Activated CD8-positive, alpha-beta T cell treated with anti-CD3 and anti-CD28 coated beads, Interleukin-2, amount 10 ng/mL, durations not matched to agents 7 days and 5 days (primary cell): ENCODE measurements around the gene APBB2. TPM values are rescaled to one million over a fixed set of nuclear protein-coding genes. Genes with fewer than 3 reads are reported as not detected.

Experiments used
- ATAC-seq: fragments of 150-1000 bp; cut with Tn5 transposase; one replicate; pipeline ENCODE4 v1.10.0; 2021; ENCODE audit warnings: moderate library complexity
- CTCF ChIA-PET: fragments of 350-600 bp; sonication (Branson Sonifier 250); formaldehyde crosslinking; loops from one replicate; lab custom pipeline; 2021; ENCODE audit warnings: antibody characterized with exemption; lab: Charles Lee
- POLR2A ChIA-PET: fragments of 350-600 bp; sonication (Branson Sonifier 250); formaldehyde crosslinking; loops from one replicate; lab custom pipeline; 2021; ENCODE audit warnings: antibody characterized with exemption; lab: Charles Lee
- DNase-seq: peaks from one replicate; pipeline ENCODE4 v3.0.0-alpha.2; 2020
- H3K27ac Mint-ChIP-seq: one replicate; pipeline ENCODE4 v1.8.0; 2021; ENCODE audit warnings: mild to moderate bottlenecking, mixed read lengths
- H3K27me3 Mint-ChIP-seq: one replicate; pipeline ENCODE4 v1.8.0; 2021; ENCODE audit warnings: low read depth, mixed read lengths
- H3K36me3 Mint-ChIP-seq: one replicate; pipeline ENCODE4 v1.8.0; 2021; ENCODE audit warnings: low read depth, mixed read lengths
- H3K4me1 Mint-ChIP-seq: one replicate; pipeline ENCODE4 v1.8.0; 2021; ENCODE audit warnings: low read depth, mixed read lengths
- H3K4me3 Mint-ChIP-seq: one replicate; pipeline ENCODE4 v1.8.0; 2021; ENCODE audit warnings: mild to moderate bottlenecking, mixed read lengths
- H3K9me3 Mint-ChIP-seq: one replicate; pipeline ENCODE4 v1.8.0; 2022; ENCODE audit warnings: mixed read lengths; ENCODE audit not compliant: insufficient read depth
- total RNA-seq, 2 experiments: library from RNA; stranded (reverse); gene quantifications; one replicate each; pipeline ENCODE4 v1.2.3, GENCODE V29; 2021

APBB2 gene
- total RNA-seq, 2 experiments from 2014 or later, result 0.53 to 0.57 TPM

GRCh38 chr4:40881851-40882250 is 332.5 kb downstream of the APBB2 start:
- ChIA-PET POLR2A (no interaction called here), CTCF (interaction anchor here (2.6 kb wide), 1 partner anchor 15 kb away, joined by 16 read pairs; no protein-coding TSS in a partner anchor)
- Mint-ChIP-seq H3K4me1 (no peaks in the 10 kb centered on the region), H3K36me3 (no peaks in the 10 kb centered on the region), H3K27ac (no peak overlapping the region), H3K9me3 (no peaks in the 10 kb centered on the region), H3K4me3 (no peak overlapping the region), H3K27me3 (peaks cover 29% of the 10 kb centered on the region)
- no peak for DNase-seq
- ATAC-seq, result no peak

GRCh38 chr4:40881096-40881495 is 333.2 kb downstream of the APBB2 start:
- Mint-ChIP-seq H3K27ac (no peak overlapping the region), H3K4me3 (no peak overlapping the region), H3K9me3 (no peaks in the 10 kb centered on the region), H3K27me3 (peaks cover 28% of the 10 kb centered on the region), H3K36me3 (no peaks in the 10 kb centered on the region), H3K4me1 (peaks cover 3% of the 10 kb centered on the region)
- DNase-seq, result no peak
- ChIA-PET POLR2A (no interaction called here), CTCF (no interaction called here)
- ATAC-seq, result no peak

GRCh38 chr4:40878548-40879055 is 335.7 kb downstream of the APBB2 start:
- ChIA-PET CTCF (interaction anchor here (0.6 kb wide), 1 partner anchor 37 kb away, joined by 3 read pairs; no protein-coding TSS in a partner anchor), POLR2A (no interaction called here)
- Mint-ChIP-seq H3K27me3 (peaks cover 25% of the 10 kb centered on the region), H3K4me1 (peaks cover 6% of the 10 kb centered on the region), H3K27ac (no peak overlapping the region), H3K36me3 (no peaks in the 10 kb centered on the region), H3K4me3 (no peak overlapping the region), H3K9me3 (no peaks in the 10 kb centered on the region)
- no peak for DNase-seq
- no peak for ATAC-seq

GRCh38 chr4:40877081-40877480 is 337.3 kb downstream of the APBB2 start:
- Mint-ChIP-seq H3K4me1 (peaks cover 6% of the 10 kb centered on the region), H3K4me3 (no peak overlapping the region), H3K27me3 (peaks cover 24% of the 10 kb centered on the region), H3K27ac (no peak overlapping the region), H3K9me3 (no peaks in the 10 kb centered on the region), H3K36me3 (no peaks in the 10 kb centered on the region)
- ChIA-PET CTCF (no interaction called here), POLR2A (no interaction called here)
- DNase-seq, result no peak
- no peak for ATAC-seq

- H3K4me1 Mint-ChIP-seq, result peaks cover 6% of the 10 kb centered on the region
- no peaks in the 10 kb centered on the region for H3K9me3 Mint-ChIP-seq
- no peaks in the 10 kb centered on the region for H3K36me3 Mint-ChIP-seq
- ChIA-PET POLR2A (no interaction called here), CTCF (interaction anchor here (1.5 kb wide), 1 partner anchor 22 kb away, joined by 6 read pairs; no protein-coding TSS in a partner anchor)
- DNase-seq (no peak), ATAC-seq (no peak)
- peaks cover 20% of the 10 kb centered on the region for H3K27me3 Mint-ChIP-seq
- no peak overlapping the region for H3K27ac Mint-ChIP-seq
- no peak overlapping the region for H3K4me3 Mint-ChIP-seq
Observed at GRCh38 chr4:40875507-40876150, 338.7 kb downstream of the APBB2 start.

GRCh38 chr4:40874901-40875300 is 339.4 kb downstream of the APBB2 start:
- peaks cover 17% of the 10 kb centered on the region for H3K27me3 Mint-ChIP-seq
- ChIA-PET CTCF (interaction anchor here (1.5 kb wide), 1 partner anchor 23 kb away, joined by 6 read pairs; no protein-coding TSS in a partner anchor), POLR2A (no interaction called here)
- H3K4me3 Mint-ChIP-seq, result no peak overlapping the region
- no peaks in the 10 kb centered on the region for H3K36me3 Mint-ChIP-seq
- no peak overlapping the region for H3K27ac Mint-ChIP-seq
- peaks cover 6% of the 10 kb centered on the region for H3K4me1 Mint-ChIP-seq
- ATAC-seq (no peak), DNase-seq (no peak)
- H3K9me3 Mint-ChIP-seq, result no peaks in the 10 kb centered on the region

- no peak for DNase-seq
- no peak overlapping the region for H3K4me3 Mint-ChIP-seq
- H3K4me1 Mint-ChIP-seq, result peaks cover 6% of the 10 kb centered on the region
- no peak for ATAC-seq
- H3K9me3 Mint-ChIP-seq, result no peaks in the 10 kb centered on the region
- H3K27me3 Mint-ChIP-seq, result peaks cover 17% of the 10 kb centered on the region
- H3K36me3 Mint-ChIP-seq, result no peaks in the 10 kb centered on the region
- no peak overlapping the region for H3K27ac Mint-ChIP-seq
- ChIA-PET CTCF (interaction anchor here (1.5 kb wide), 1 partner anchor 23 kb away, joined by 6 read pairs; no protein-coding TSS in a partner anchor), POLR2A (no interaction called here)
Observed at GRCh38 chr4:40874331-40874730, 340.0 kb downstream of the APBB2 start.

GRCh38 chr4:40871695-40872250 is 342.6 kb downstream of the APBB2 start:
- CTCF ChIA-PET, result no interaction called here
- DNase-seq, result no peak

GRCh38 chr4:40870150-40870549 is 344.2 kb downstream of the APBB2 start:
- H3K27me3 Mint-ChIP-seq, result peaks cover 25% of the 10 kb centered on the region
- H3K27ac Mint-ChIP-seq, result no peak overlapping the region

More at GRCh38 chr4:40871695-40872250, 342.6 kb downstream of the APBB2 start:
- Mint-ChIP-seq H3K4me3 (no peak overlapping the region), H3K27me3 (peaks cover 15% of the 10 kb centered on the region), H3K27ac (no peak overlapping the region), H3K36me3 (no peaks in the 10 kb centered on the region), H3K4me1 (peaks cover 6% of the 10 kb centered on the region), H3K9me3 (no peaks in the 10 kb centered on the region)
- no peak for ATAC-seq
- POLR2A ChIA-PET, result no interaction called here

GRCh38 chr4:40865696-40866095 is 348.6 kb downstream of the APBB2 start:
- H3K9me3 Mint-ChIP-seq, result no peaks in the 10 kb centered on the region
- CTCF ChIA-PET, result interaction anchor here (1.3 to 1.6 kb wide), 2 partner anchors 25 to 43 kb away, joined by 3 to 5 read pairs; no protein-coding TSS in a partner anchor
- no peak overlapping the region for H3K4me3 Mint-ChIP-seq
- DNase-seq, result no peak
- peaks cover 18% of the 10 kb centered on the region for H3K27me3 Mint-ChIP-seq
- no peaks in the 10 kb centered on the region for H3K4me1 Mint-ChIP-seq
- no peak for ATAC-seq
- POLR2A ChIA-PET, result no interaction called here
- no peak overlapping the region for H3K27ac Mint-ChIP-seq
- H3K36me3 Mint-ChIP-seq, result no peaks in the 10 kb centered on the region

More at GRCh38 chr4:40870150-40870549, 344.2 kb downstream of the APBB2 start:
- Mint-ChIP-seq H3K4me3 (no peak overlapping the region), H3K36me3 (no peaks in the 10 kb centered on the region), H3K9me3 (no peaks in the 10 kb centered on the region), H3K4me1 (no peaks in the 10 kb centered on the region)
- DNase-seq, result no peak
- CTCF ChIA-PET, result no interaction called here
- ATAC-seq, result no peak
- POLR2A ChIA-PET, result no interaction called here

- H3K27me3 Mint-ChIP-seq, result peaks cover 25% of the 10 kb centered on the region
- H3K4me3 Mint-ChIP-seq, result no peak overlapping the region
- H3K27ac Mint-ChIP-seq, result no peak overlapping the region
- H3K36me3 Mint-ChIP-seq, result no peaks in the 10 kb centered on the region
- H3K9me3 Mint-ChIP-seq, result no peaks in the 10 kb centered on the region
- CTCF ChIA-PET, result interaction anchor here (1.3 to 2.3 kb wide), 2 partner anchors 23 to 33 kb away, joined by 3 to 8 read pairs; no protein-coding TSS in a partner anchor
- DNase-seq, result no peak
- POLR2A ChIA-PET, result interaction anchor here (0.6 kb wide), 1 partner anchor 190 kb away, joined by 3 read pairs; no protein-coding TSS in a partner anchor
- ATAC-seq, result no peak
- H3K4me1 Mint-ChIP-seq, result no peaks in the 10 kb centered on the region
Observed at GRCh38 chr4:40864531-40864930, 349.8 kb downstream of the APBB2 start.

GRCh38 chr4:40858962-40859361 is 355.4 kb downstream of the APBB2 start:
- CTCF ChIA-PET, result interaction anchor here (3.9 kb wide), 1 partner anchor 17 kb away, joined by 16 read pairs; no protein-coding TSS in a partner anchor
- no peaks in the 10 kb centered on the region for H3K36me3 Mint-ChIP-seq
- DNase-seq (no peak), ATAC-seq (no peak)
- no peaks in the 10 kb centered on the region for H3K9me3 Mint-ChIP-seq
- peaks cover 49% of the 10 kb centered on the region for H3K27me3 Mint-ChIP-seq
- H3K4me1 Mint-ChIP-seq, result peaks cover 14% of the 10 kb centered on the region
- H3K27ac Mint-ChIP-seq, result no peak overlapping the region
- POLR2A ChIA-PET, result interaction anchor here (0.6 kb wide), 1 partner anchor 83 kb away, joined by 3 read pairs; no protein-coding TSS in a partner anchor
- no peak overlapping the region for H3K4me3 Mint-ChIP-seq
